ENCODE measurements around the gene DCHS2. TPM values are rescaled to one million over a fixed set of nuclear protein-coding genes. Genes with fewer than 3 reads are reported as not detected.

The DCHS2 gene
- total RNA-seq, 4 donors from 2014 or later, result 0.53 to 1.5 (median 0.57) TPM; not detected in 1

GRCh38 chr4:154414796-154415195 is 76.8 kb downstream of the DCHS2 start:
- Histone ChIP-seq H3K4me1 (peaks cover 4 to 15% (median 6%) of the 10 kb centered on the region in 3 donors), H3K36me3 (no peaks in the 10 kb centered on the region), H3K4me3 (no peak overlapping the region), H3K27me3 (no peaks in the 10 kb centered on the region), H3K27ac (no peak overlapping the region), H3K9me3 (no peaks in the 10 kb centered on the region)
- 90 to 93% methylated on average over 3 of the region's 3 CpGs for WGBS, 2 donors
- no peak for TF ChIP-seq POLR2A (IDR thresholded peaks at IDR 0.05)
- TF ChIP-seq CTCF (IDR thresholded peaks at IDR 0.05), result no peak
- no peak for DNase-seq
- intact Hi-C loops (cut with DNase I), result no loop called here

- DNase-seq, result no peak
- no peaks in the 10 kb centered on the region for H3K36me3 ChIP-seq
- H3K4me3 ChIP-seq, result no peak overlapping the region
- no peak overlapping the region for H3K27ac ChIP-seq
- peaks cover 4 to 15% (median 6%) of the 10 kb centered on the region in 3 donors for H3K4me1 ChIP-seq
- TF ChIP-seq CTCF (IDR thresholded peaks at IDR 0.05) (no peak), POLR2A (IDR thresholded peaks at IDR 0.05) (no peak)
- intact Hi-C loops (cut with DNase I), result no loop called here
- WGBS, 2 donors, result 64 to 68% methylated on average over 2 of the region's 2 CpGs
- H3K27me3 ChIP-seq, result no peaks in the 10 kb centered on the region
- H3K9me3 ChIP-seq, result no peaks in the 10 kb centered on the region
These were observed 77.2 kb downstream of the DCHS2 start for GRCh38 chr4:154414371-154414770.

DNA sequence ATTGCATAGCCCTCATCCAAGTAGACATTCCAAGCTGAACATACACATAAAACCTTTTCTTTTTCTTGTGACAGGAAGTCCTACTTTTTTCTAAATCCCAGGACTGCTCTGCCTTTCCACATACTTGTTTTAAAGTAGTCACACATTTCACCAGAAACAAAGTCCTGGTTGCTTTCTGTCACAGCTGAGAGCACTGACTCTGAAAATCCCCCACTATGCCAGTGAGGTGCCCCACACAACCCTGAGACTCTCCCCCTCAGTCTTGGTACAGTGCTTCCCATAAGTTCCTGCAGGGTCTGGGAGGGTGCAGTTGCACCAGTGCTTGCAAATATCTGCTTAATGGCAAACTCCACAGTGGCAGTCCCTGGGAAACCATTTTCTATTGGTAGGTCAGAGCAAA is 84.2 kb downstream of the DCHS2 start:
- intact Hi-C loops (cut with DNase I), result no loop called here
- TF ChIP-seq CTCF (IDR thresholded peaks at IDR 0.05) (no peak), POLR2A (IDR thresholded peaks at IDR 0.05) (no peak)

GRCh38 chr4:154406018-154406795 is 85.4 kb downstream of the DCHS2 start:
- Histone ChIP-seq H3K27me3 (no peaks in the 10 kb centered on the region), H3K36me3 (no peaks in the 10 kb centered on the region), H3K9me3 (no peaks in the 10 kb centered on the region), H3K4me3 (no peak overlapping the region), H3K4me1 (no peaks in the 10 kb centered on the region), H3K27ac (no peak overlapping the region)
- intact Hi-C loops (cut with DNase I), result no loop called here
- 68 to 73% methylated on average over 4 of the region's 4 CpGs for WGBS, 2 donors
- DNase-seq, result no peak
- TF ChIP-seq POLR2A (IDR thresholded peaks at IDR 0.05), result no peak
- TF ChIP-seq CTCF (IDR thresholded peaks at IDR 0.05), result no peak

More for the DNA sequence above, 84.2 kb downstream of the DCHS2 start:
- Histone ChIP-seq H3K36me3 (no peaks in the 10 kb centered on the region), H3K4me1 (no peaks in the 10 kb centered on the region), H3K4me3 (no peak overlapping the region), H3K9me3 (no peaks in the 10 kb centered on the region), H3K27me3 (no peaks in the 10 kb centered on the region), H3K27ac (no peak overlapping the region)
- no peak for DNase-seq

DNA sequence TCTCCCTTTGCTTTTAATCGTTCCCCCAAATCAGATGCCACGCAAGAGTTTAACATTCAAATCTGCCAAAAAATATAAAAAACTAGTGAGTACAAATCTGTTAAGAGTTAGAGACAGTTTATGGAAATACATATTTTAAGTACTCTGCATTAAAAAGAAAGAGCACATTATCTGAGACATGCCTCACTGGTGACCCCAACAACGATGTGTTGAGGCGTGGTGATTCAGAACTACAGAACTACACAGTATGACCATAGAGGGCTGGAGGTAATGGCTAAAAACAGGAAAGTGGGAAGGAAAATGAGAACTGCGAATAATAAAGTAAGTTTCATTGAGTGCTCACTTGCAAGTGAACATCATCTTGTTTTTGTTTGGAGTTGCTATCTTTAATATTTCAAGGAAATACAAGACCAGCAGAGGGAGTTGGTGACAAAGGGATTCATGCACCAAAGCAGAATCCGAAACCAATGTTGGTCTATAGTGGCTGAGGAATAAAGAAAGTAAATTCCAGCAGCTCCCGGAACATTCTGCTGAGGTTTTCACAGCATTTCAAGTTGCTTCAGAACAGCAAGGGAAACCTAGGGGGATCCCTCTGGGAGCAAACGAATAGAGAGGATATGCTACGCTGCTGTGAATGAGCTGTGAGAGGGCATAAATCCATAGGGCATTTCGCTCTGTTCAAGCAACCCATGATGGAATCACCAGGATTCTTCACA is 92.2 kb downstream of the DCHS2 start:
- H3K27ac ChIP-seq, result no peak overlapping the region
- H3K9me3 ChIP-seq, result no peaks in the 10 kb centered on the region
- no peaks in the 10 kb centered on the region for H3K4me1 ChIP-seq
- no peak for DNase-seq
- intact Hi-C loops (cut with DNase I), result no loop called here
- H3K27me3 ChIP-seq, result no peaks in the 10 kb centered on the region
- H3K36me3 ChIP-seq, result no peaks in the 10 kb centered on the region
- TF ChIP-seq CTCF (IDR thresholded peaks at IDR 0.05) (peak in 5 of 6 experiments; percentile 21 to 34 (median 30)), POLR2A (IDR thresholded peaks at IDR 0.05) (no peak)
- peak overlapping the region in 1 of 4 donors; percentile 29 for H3K4me3 ChIP-seq
- 59 to 65% methylated on average over 10 of the region's 10 CpGs for WGBS, 2 donors

Data from esophagus squamous epithelium (tissue), 5 donors.